ENCODE measurements around the gene BABAM2. TPM values are rescaled to one million over a fixed set of nuclear protein-coding genes. Genes with fewer than 3 reads are reported as not detected.
"Not testable (repeated sequence)": the region's sequence is repeated elsewhere in the genome, so short reads cannot be mapped to it uniquely, and the experiment has no call there.

The BABAM2 gene
- total and polyA plus RNA-seq, 2 experiments from 2014 or later, result 35.2 to 46.1 TPM

- Histone ChIP-seq H3K9ac (no peak overlapping the region), H3K27ac (no peak overlapping the region), H3K27me3 (replicated peaks; ENCODE audit: insufficient read depth) (no peaks in the 10 kb centered on the region), H3K79me2 (ENCODE audit: insufficient read depth) (no peaks in the 10 kb centered on the region), H3K4me2 (ENCODE audit: unreplicated experiment) (no peak overlapping the region), H4K20me1 (ENCODE audit: insufficient read depth) (no peaks in the 10 kb centered on the region), H3K4me1 (ENCODE audit: insufficient read depth) (peaks cover 7% of the 10 kb centered on the region), H3F3A (ENCODE audit: insufficient read depth) (no peaks in the 10 kb centered on the region), H3K9me2 (ENCODE audit: insufficient read depth) (no peaks in the 10 kb centered on the region), H3K36me3 (ENCODE audit: low read depth) (no peaks in the 10 kb centered on the region), H3K4me3 (no peak overlapping the region), H2AFZ (no peak overlapping the region), H3K9me3 (ENCODE audit: low read depth) (no peaks in the 10 kb centered on the region)
- WGBS, 2 experiments (ENCODE audit: low coverage in 1 of 2, low lambda C conversion rate in 2 of 2, missing lambda C conversion rate in 2 of 2), result 95 to 98% methylated on average over 2 of the region's 2 CpGs
- DNase-seq, result no peak
- in situ Hi-C loops (cut with MboI), result no loop called here
- TF ChIP-seq EZH2 (IDR thresholded peaks at IDR 0.05; ENCODE audit: insufficient read depth, poor library complexity, severe bottlenecking) (no peak), EZH2phosphoT487 (IDR thresholded peaks at IDR 0.05; ENCODE audit: insufficient read depth, low read depth) (no peak)
Observed at GRCh38 chr2:28253543-28253942, 363.0 kb downstream of the BABAM2 start.

GRCh38 chr2:28255231-28255630, 364.7 kb downstream of the BABAM2 start:
- H3K79me2 ChIP-seq (ENCODE audit: insufficient read depth); H3K9me3 ChIP-seq (ENCODE audit: low read depth); H3K9me2 ChIP-seq (ENCODE audit: insufficient read depth); H3K4me3 ChIP-seq; H3K4me1 ChIP-seq (ENCODE audit: insufficient read depth); H3K36me3 ChIP-seq (ENCODE audit: low read depth); H3K4me2 ChIP-seq (ENCODE audit: unreplicated experiment); H3K9ac ChIP-seq; DNase-seq; H3K27ac ChIP-seq; H3F3A ChIP-seq (ENCODE audit: insufficient read depth); in situ Hi-C loops (cut with MboI); H4K20me1 ChIP-seq (ENCODE audit: insufficient read depth); H3K27me3 ChIP-seq (replicated peaks; ENCODE audit: insufficient read depth); H2AFZ ChIP-seq: not testable (repeated sequence)
- 88 to 89% methylated on average over 4 of the region's 4 CpGs for WGBS, 2 experiments (ENCODE audit: low coverage in 1 of 2, low lambda C conversion rate in 2 of 2, missing lambda C conversion rate in 2 of 2)

- WGBS, 2 experiments (ENCODE audit: low coverage in 1 of 2, low lambda C conversion rate in 2 of 2, missing lambda C conversion rate in 2 of 2), result 91 to 92% methylated on average over 3 of the region's 3 CpGs
- no peak overlapping the region for H3K4me3 ChIP-seq
- no peak for DNase-seq
- H3K4me1 ChIP-seq (ENCODE audit: insufficient read depth), result no peaks in the 10 kb centered on the region
- H3F3A ChIP-seq (ENCODE audit: insufficient read depth), result no peaks in the 10 kb centered on the region
- in situ Hi-C loops (cut with MboI), result no loop called here
- no peaks in the 10 kb centered on the region for H3K36me3 ChIP-seq (ENCODE audit: low read depth)
- H3K9ac ChIP-seq, result no peak overlapping the region
- no peak overlapping the region for H3K27ac ChIP-seq
- no peak overlapping the region for H2AFZ ChIP-seq
- H3K27me3 ChIP-seq (replicated peaks; ENCODE audit: insufficient read depth), result no peaks in the 10 kb centered on the region
- no peak for TF ChIP-seq EZH2phosphoT487 (IDR thresholded peaks at IDR 0.05; ENCODE audit: insufficient read depth, low read depth)
- TF ChIP-seq EZH2 (IDR thresholded peaks at IDR 0.05; ENCODE audit: insufficient read depth, poor library complexity, severe bottlenecking), result no peak
- no peaks in the 10 kb centered on the region for H3K79me2 ChIP-seq (ENCODE audit: insufficient read depth)
- H4K20me1 ChIP-seq (ENCODE audit: insufficient read depth), result no peaks in the 10 kb centered on the region
- H3K9me3 ChIP-seq (ENCODE audit: low read depth), result no peaks in the 10 kb centered on the region
- H3K4me2 ChIP-seq (ENCODE audit: unreplicated experiment), result no peak overlapping the region
- no peaks in the 10 kb centered on the region for H3K9me2 ChIP-seq (ENCODE audit: insufficient read depth)
Observed at GRCh38 chr2:28257182-28257581, 366.7 kb downstream of the BABAM2 start.

- H3K4me2 ChIP-seq (ENCODE audit: unreplicated experiment); H3K27me3 ChIP-seq (replicated peaks; ENCODE audit: insufficient read depth); H3K4me1 ChIP-seq (ENCODE audit: insufficient read depth); H3K4me3 ChIP-seq; in situ Hi-C loops (cut with MboI); H3K9me2 ChIP-seq (ENCODE audit: insufficient read depth); DNase-seq; H4K20me1 ChIP-seq (ENCODE audit: insufficient read depth); H3K27ac ChIP-seq; H3K9me3 ChIP-seq (ENCODE audit: low read depth); H3K36me3 ChIP-seq (ENCODE audit: low read depth); H3K9ac ChIP-seq; H3F3A ChIP-seq (ENCODE audit: insufficient read depth); H3K79me2 ChIP-seq (ENCODE audit: insufficient read depth); H2AFZ ChIP-seq: not testable (repeated sequence)
- WGBS, 2 experiments (ENCODE audit: low coverage in 1 of 2, low lambda C conversion rate in 2 of 2, missing lambda C conversion rate in 2 of 2), result 95 to 97% methylated on average over 5 of the region's 5 CpGs
Observed at GRCh38 chr2:28259226-28259625, 368.7 kb downstream of the BABAM2 start.

- H3K9ac ChIP-seq, result no peak overlapping the region
- in situ Hi-C loops (cut with MboI), result no loop called here
Observed at GRCh38 chr2:28263690-28264089, 373.2 kb downstream of the BABAM2 start.

More at GRCh38 chr2:28263690-28264089, 373.2 kb downstream of the BABAM2 start:
- Histone ChIP-seq H3K27me3 (replicated peaks; ENCODE audit: insufficient read depth) (no peaks in the 10 kb centered on the region), H3K9me3 (ENCODE audit: low read depth) (no peaks in the 10 kb centered on the region), H3K4me1 (ENCODE audit: insufficient read depth) (peaks cover 11% of the 10 kb centered on the region), H3F3A (ENCODE audit: insufficient read depth) (peaks cover 9% of the 10 kb centered on the region), H3K36me3 (ENCODE audit: low read depth) (no peaks in the 10 kb centered on the region), H2AFZ (no peak overlapping the region), H3K4me3 (no peak overlapping the region), H4K20me1 (ENCODE audit: insufficient read depth) (no peaks in the 10 kb centered on the region), H3K27ac (no peak overlapping the region), H3K9me2 (ENCODE audit: insufficient read depth) (no peaks in the 10 kb centered on the region), H3K4me2 (ENCODE audit: unreplicated experiment) (no peak overlapping the region), H3K79me2 (ENCODE audit: insufficient read depth) (no peaks in the 10 kb centered on the region)
- TF ChIP-seq EZH2 (IDR thresholded peaks at IDR 0.05; ENCODE audit: insufficient read depth, poor library complexity, severe bottlenecking), result no peak
- TF ChIP-seq EZH2phosphoT487 (IDR thresholded peaks at IDR 0.05; ENCODE audit: insufficient read depth, low read depth), result no peak
- no peak for DNase-seq
- WGBS, 2 experiments (ENCODE audit: low coverage in 1 of 2, low lambda C conversion rate in 2 of 2, missing lambda C conversion rate in 2 of 2), result 92 to 93% methylated on average over 5 of the region's 5 CpGs
